Trophoblast cell (in vitro differentiated cells and primary cell): Measurements from ENCODE around the gene PREB.
A peak's percentile ranks its signal among the peaks of the same experiment; 100 is the strongest.
"Not testable (repeated sequence)": the region's sequence is repeated elsewhere in the genome, so short reads cannot be mapped to it uniquely, and the experiment has no call there.

Source experiments
- DNase-seq, 2 donors: peaks; one replicate each; pipeline ENCODE4 v3.0.0-alpha.2; 2016
- H2AFZ ChIP-seq: 2 replicates; pipeline ENCODE4 v1.6.1; 2013; ENCODE audit warnings: low read length, moderate library complexity, mild to moderate bottlenecking; ENCODE audit not compliant: insufficient read depth, poor library complexity
- H2AK5ac ChIP-seq: 2 replicates; pipeline ENCODE4 v1.6.1; 2013; ENCODE audit warnings: mild to moderate bottlenecking, low read length
- H2BK120ac ChIP-seq: 2 replicates; pipeline ENCODE4 v1.6.1; 2013; ENCODE audit warnings: low read length, mild to moderate bottlenecking, moderate library complexity; ENCODE audit not compliant: insufficient read depth, poor library complexity
- H2BK12ac ChIP-seq: 2 replicates; pipeline ENCODE4 v1.6.1; 2013; ENCODE audit warnings: mild to moderate bottlenecking, low read length, moderate library complexity
- H2BK5ac ChIP-seq: 2 replicates; pipeline ENCODE4 v1.6.1; 2013; ENCODE audit warnings: low read length, low read depth, moderate library complexity, mild to moderate bottlenecking; ENCODE audit not compliant: poor library complexity
- H3K14ac ChIP-seq: 2 replicates; pipeline ENCODE4 v1.6.1; 2013; ENCODE audit warnings: mild to moderate bottlenecking, low read length
- H3K18ac ChIP-seq: 2 replicates; pipeline ENCODE4 v1.6.1; 2013; ENCODE audit warnings: mild to moderate bottlenecking, low read length
- H3K23ac ChIP-seq: 2 replicates; pipeline ENCODE4 v1.6.1; 2013; ENCODE audit warnings: low read length
- H3K27ac ChIP-seq: 2 replicates; pipeline ENCODE4 v1.5.1; 2013; ENCODE audit warnings: low read depth, mild to moderate bottlenecking, inconsistent platforms, low read length, moderate library complexity
- H3K27me3 ChIP-seq: 2 replicates; pipeline ENCODE4 v1.6.1; 2013; ENCODE audit warnings: inconsistent platforms, mild to moderate bottlenecking, low read length, moderate library complexity; ENCODE audit not compliant: insufficient read depth
- H3K36me3 ChIP-seq, 2 experiments: 1 replicate in 1 of 2; 2 replicates in 1 of 2; pipeline ENCODE4 v1.6.1; 2013; ENCODE audit warnings: low read length in 2 of 2, mild to moderate bottlenecking in 2 of 2, moderate library complexity in 1 of 2; ENCODE audit not compliant: insufficient read depth in 2 of 2, control insufficient read depth in 1 of 2
- H3K4ac ChIP-seq: 2 replicates; pipeline ENCODE4 v1.6.1; 2013; ENCODE audit warnings: low read depth, mild to moderate bottlenecking, low read length, moderate library complexity
- H3K4me1 ChIP-seq, 2 experiments: 1 replicate in 1 of 2; 2 replicates in 1 of 2; pipeline ENCODE4 v1.6.1; 2013; ENCODE audit warnings: low read length in 2 of 2, mild to moderate bottlenecking in 2 of 2, moderate library complexity in 1 of 2; ENCODE audit not compliant: insufficient read depth in 2 of 2, control insufficient read depth in 1 of 2
- H3K4me2 ChIP-seq: 2 replicates; pipeline ENCODE4 v1.6.1; 2013; ENCODE audit warnings: inconsistent platforms, mild to moderate bottlenecking, low read length, moderate library complexity
- H3K4me3 ChIP-seq: 2 replicates; pipeline ENCODE4 v1.5.1; 2013; ENCODE audit warnings: mild to moderate bottlenecking, low read depth, low read length, inconsistent platforms
- H3K79me1 ChIP-seq: one replicate; pipeline ENCODE4 v1.6.1; 2013; ENCODE audit warnings: low read length
- H3K79me2 ChIP-seq: 2 replicates; pipeline ENCODE4 v1.6.1; 2013; ENCODE audit warnings: low read length, mild to moderate bottlenecking; ENCODE audit not compliant: control insufficient read depth, insufficient read depth, poor library complexity
- H3K9ac ChIP-seq: 2 replicates; pipeline ENCODE4 v1.6.1; 2013; ENCODE audit warnings: mild to moderate bottlenecking, low read length
- H3K9me3 ChIP-seq: 2 replicates; pipeline ENCODE4 v1.6.1; 2013; ENCODE audit warnings: low read depth, mild to moderate bottlenecking, control low read depth, inconsistent platforms, low read length; ENCODE audit not compliant: insufficient read depth
- H4K12ac ChIP-seq: 2 replicates; pipeline ENCODE4 v1.6.1; 2013; ENCODE audit warnings: low read depth, mild to moderate bottlenecking, low read length, moderate library complexity
- H4K8ac ChIP-seq: 2 replicates; pipeline ENCODE4 v1.6.1; 2013; ENCODE audit warnings: low read depth, mild to moderate bottlenecking, low read length, moderate library complexity
- H4K91ac ChIP-seq: one replicate; pipeline ENCODE4 v1.6.1; 2013; ENCODE audit warnings: low read depth, mild to moderate bottlenecking, low read length, moderate library complexity
- WGBS: extraction: QIAGEN DNeasy Blood & Tissue Kit; methylation state at CpG from one replicate; pipeline ENCODE4 v1.1.7; 2013; ENCODE audit warnings: missing lambda C conversion rate; ENCODE audit not compliant: insufficient read length, insufficient coverage; ENCODE audit errors: extremely low coverage; 5-methylcytosine and 5-hydroxymethylcytosine counted together

PREB gene

GRCh38 chr2:27117995-27118524 is 16.4 kb downstream of the PREB start:
- no peak overlapping the region for H4K8ac ChIP-seq
- peaks cover 4% of the 10 kb centered on the region for H3K9me3 ChIP-seq
- no peak overlapping the region for H3K14ac ChIP-seq
- peaks cover 5 to 8% of the 10 kb centered on the region in 2 experiments for H3K4me1 ChIP-seq
- no peak overlapping the region for H4K91ac ChIP-seq
- no peak overlapping the region for H3K18ac ChIP-seq
- no peak for DNase-seq
- no peak overlapping the region for H2AFZ ChIP-seq
- H2BK12ac ChIP-seq = no peak overlapping the region
- no peaks in the 10 kb centered on the region for H3K36me3 ChIP-seq
- H4K12ac ChIP-seq = no peak overlapping the region
- H3K4me2 ChIP-seq = peak overlapping the region; percentile 57
- no CpG with 5 or more reads among the region's 14 CpGs for WGBS
- no peak overlapping the region for H2AK5ac ChIP-seq
- no peak overlapping the region for H3K23ac ChIP-seq
- H3K79me1 ChIP-seq = no peaks in the 10 kb centered on the region
- H3K27ac ChIP-seq = no peak overlapping the region
- no peak overlapping the region for H3K4ac ChIP-seq
- H3K79me2 ChIP-seq = no peaks in the 10 kb centered on the region
- H3K27me3 ChIP-seq = peaks cover 36% of the 10 kb centered on the region
- H2BK120ac ChIP-seq = no peak overlapping the region
- no peak overlapping the region for H2BK5ac ChIP-seq
- no peak overlapping the region for H3K4me3 ChIP-seq
- no peak overlapping the region for H3K9ac ChIP-seq

- H3K79me1 ChIP-seq = no peaks in the 10 kb centered on the region
- peaks cover 4% of the 10 kb centered on the region for H3K9me3 ChIP-seq
- no peak overlapping the region for H4K91ac ChIP-seq
- H3K36me3 ChIP-seq = no peaks in the 10 kb centered on the region
- H3K23ac ChIP-seq = no peak overlapping the region
- no peak overlapping the region for H4K12ac ChIP-seq
- H2BK5ac ChIP-seq = no peak overlapping the region
- H3K4ac ChIP-seq = no peak overlapping the region
- no peak overlapping the region for H3K14ac ChIP-seq
- no CpG with 5 or more reads among the region's 2 CpGs for WGBS
- H3K27ac ChIP-seq = no peak overlapping the region
- no peak overlapping the region for H2AFZ ChIP-seq
- no peak overlapping the region for H3K18ac ChIP-seq
- no peak overlapping the region for H3K4me2 ChIP-seq
- H4K8ac ChIP-seq = no peak overlapping the region
- H3K9ac ChIP-seq = no peak overlapping the region
- H3K4me3 ChIP-seq = no peak overlapping the region
- H2BK120ac ChIP-seq = no peak overlapping the region
- H2AK5ac ChIP-seq = no peak overlapping the region
- no peaks in the 10 kb centered on the region for H3K79me2 ChIP-seq
- H3K4me1 ChIP-seq = peaks cover 5 to 8% of the 10 kb centered on the region in 2 experiments
- H2BK12ac ChIP-seq = no peak overlapping the region
- no peak for DNase-seq
- peaks cover 26% of the 10 kb centered on the region for H3K27me3 ChIP-seq
These were observed 18.9 kb downstream of the PREB start for GRCh38 chr2:27115519-27115918.

DNA sequence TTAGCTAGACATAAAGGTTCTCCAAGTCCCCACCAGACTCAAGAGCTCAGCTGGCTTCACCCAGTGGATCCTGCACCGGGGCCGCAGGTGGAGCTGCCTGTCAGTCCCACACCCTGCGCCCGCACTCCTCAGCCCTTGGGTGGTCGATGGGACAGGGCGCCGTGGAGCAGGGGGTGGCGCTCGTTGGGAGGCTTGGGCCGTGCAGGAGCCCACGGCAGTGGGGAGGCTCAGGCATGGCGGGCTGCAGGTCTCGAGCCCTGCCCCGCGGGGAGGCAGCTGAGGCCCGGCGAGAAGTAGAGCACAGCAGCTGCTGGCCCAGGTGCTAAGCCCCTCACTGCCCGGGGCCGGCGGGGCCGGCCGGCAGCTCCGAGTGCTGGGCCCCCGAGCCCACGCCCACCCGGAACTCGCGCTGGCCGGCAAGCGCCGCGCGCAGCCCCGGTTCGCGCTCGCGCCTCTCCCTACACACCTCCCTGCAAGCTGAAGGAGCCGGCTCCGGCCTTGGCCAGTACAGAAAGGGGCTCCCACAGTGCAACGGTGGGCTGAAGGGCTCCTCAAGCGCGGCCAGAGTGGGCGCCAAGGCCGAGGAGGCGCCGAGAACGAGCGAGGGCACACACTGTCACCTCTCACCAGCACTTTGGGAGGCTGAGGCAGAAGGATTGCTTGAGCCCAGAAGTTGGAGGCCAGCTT is 22.9 kb downstream of the PREB start:
- H3K36me3 ChIP-seq, H3K4me2 ChIP-seq, H3K9me3 ChIP-seq, H2BK120ac ChIP-seq, H3K4me1 ChIP-seq, H4K91ac ChIP-seq, H4K8ac ChIP-seq, H2BK12ac ChIP-seq, H4K12ac ChIP-seq, H3K4me3 ChIP-seq, DNase-seq, H3K9ac ChIP-seq, H2AK5ac ChIP-seq, H3K27me3 ChIP-seq, H3K18ac ChIP-seq, H3K14ac ChIP-seq, H3K79me1 ChIP-seq, H3K23ac ChIP-seq, H3K4ac ChIP-seq, H3K79me2 ChIP-seq, H3K27ac ChIP-seq, H2BK5ac ChIP-seq, H2AFZ ChIP-seq: not testable (repeated sequence)
- WGBS = no CpG with 5 or more reads among the region's 49 CpGs

DNA sequence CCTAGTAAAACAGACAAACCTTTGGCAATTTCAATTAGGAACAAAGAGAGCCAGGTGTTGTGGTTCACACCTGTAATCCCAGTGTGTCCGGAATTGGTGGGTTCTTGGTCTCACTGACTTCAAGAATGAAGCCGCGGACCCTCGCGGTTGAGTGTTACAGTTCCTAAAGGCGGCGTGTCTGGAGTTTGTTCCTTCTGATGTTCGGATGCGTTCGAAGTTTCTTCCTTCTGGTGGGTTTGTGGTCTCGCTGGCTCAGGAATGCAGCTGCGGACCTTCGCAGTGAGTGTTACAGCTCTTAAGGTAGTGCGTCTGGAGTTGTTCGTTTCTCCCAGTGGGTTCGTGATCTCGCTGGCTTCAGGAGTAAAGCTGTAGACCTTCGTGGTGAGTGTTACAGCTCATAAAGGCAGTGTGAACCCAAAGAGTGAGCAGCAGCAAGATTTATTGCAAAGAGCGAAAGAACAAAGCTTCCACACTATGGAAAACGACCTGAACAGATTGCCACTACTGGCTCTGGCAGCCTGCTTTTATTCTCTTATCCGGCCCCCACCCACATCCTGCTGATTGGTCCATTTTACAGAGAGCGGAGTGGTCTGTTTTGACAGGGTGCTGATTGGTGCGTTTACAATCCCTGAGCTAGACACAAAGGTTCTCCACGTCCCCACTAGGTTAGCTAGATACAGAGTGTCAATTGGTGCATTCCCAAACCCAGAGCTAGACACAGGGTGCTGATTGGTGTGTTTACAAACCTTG is 23.7 kb downstream of the PREB start:
- not testable (repeated sequence) for H4K12ac ChIP-seq, DNase-seq, H3K79me2 ChIP-seq, H3K23ac ChIP-seq, H3K27me3 ChIP-seq, H3K9ac ChIP-seq, H3K4me1 ChIP-seq, H3K4ac ChIP-seq, H2BK5ac ChIP-seq, H3K14ac ChIP-seq, H2BK120ac ChIP-seq, H2AFZ ChIP-seq, H3K4me2 ChIP-seq, H3K79me1 ChIP-seq, H3K27ac ChIP-seq, H3K4me3 ChIP-seq, H4K91ac ChIP-seq, H3K18ac ChIP-seq, H2AK5ac ChIP-seq, H2BK12ac ChIP-seq, H3K9me3 ChIP-seq, H4K8ac ChIP-seq, H3K36me3 ChIP-seq
- WGBS = no CpG with 5 or more reads among the region's 24 CpGs
